Neural crest cell (in vitro differentiated cells): ENCODE data around the gene AP1M1. TPM values are rescaled to one million over a fixed set of nuclear protein-coding genes. Genes with fewer than 3 reads are reported as not detected.

Experiments
- DNase-seq: peaks from one replicate; pipeline ENCODE4 v3.0.0; 2021; ENCODE audit warnings: low read depth, mixed read lengths, low spot score
- H3K27ac Mint-ChIP-seq: one replicate; pipeline ENCODE4 v1.8.0; 2021; ENCODE audit warnings: mild to moderate bottlenecking, mixed read lengths; ENCODE audit not compliant: unreplicated experiment
- H3K27me3 Mint-ChIP-seq: 2 replicates; pipeline ENCODE4 v1.8.0; 2021; ENCODE audit warnings: low read depth, mild to moderate bottlenecking, mixed read lengths
- H3K36me3 Mint-ChIP-seq: 2 replicates; pipeline ENCODE4 v1.8.0; 2021; ENCODE audit warnings: low read depth, mild to moderate bottlenecking, mixed read lengths
- H3K4me1 Mint-ChIP-seq: 2 replicates; pipeline ENCODE4 v1.8.0; 2021; ENCODE audit warnings: mixed read lengths
- H3K4me3 Mint-ChIP-seq: one replicate; pipeline ENCODE4 v1.8.0; 2021; ENCODE audit warnings: mild to moderate bottlenecking, mixed read lengths
- H3K9me3 Mint-ChIP-seq: 2 replicates; pipeline ENCODE4 v1.8.0; 2021; ENCODE audit warnings: mixed read lengths
- CTCF ChIP-seq: fragments of 200-600 bp; sonication (generic); conservative IDR thresholded peaks from 2 replicates; pipeline ENCODE4 v1.5.0; 2021; ENCODE audit warnings: antibody characterized with exemption, mild to moderate bottlenecking
- total RNA-seq: library from RNA; stranded (reverse); gene quantifications from 2 replicates; pipeline ENCODE4 v1.2.1, GENCODE V29; 2021

AP1M1 gene
- total RNA-seq, 1 donor from 2014 or later: 97.6 TPM

- no peak for DNase-seq
- peak overlapping the region; percentile 69 for H3K27ac Mint-ChIP-seq
- H3K36me3 Mint-ChIP-seq: no peaks in the 10 kb centered on the region
- H3K4me1 Mint-ChIP-seq: peaks cover 20% of the 10 kb centered on the region
- no peaks in the 10 kb centered on the region for H3K27me3 Mint-ChIP-seq
- peak overlapping the region; percentile 79 for H3K4me3 Mint-ChIP-seq
- no peaks in the 10 kb centered on the region for H3K9me3 Mint-ChIP-seq
- TF ChIP-seq CTCF: no peak
These were observed 3.3 kb downstream of the AP1M1 start for GRCh38 chr19:16201011-16201391.

- no peak for TF ChIP-seq CTCF
- H3K36me3 Mint-ChIP-seq: no peaks in the 10 kb centered on the region
- peak overlapping the region; percentile 58 for H3K4me3 Mint-ChIP-seq
- no peaks in the 10 kb centered on the region for H3K27me3 Mint-ChIP-seq
- no peak overlapping the region for H3K27ac Mint-ChIP-seq
- no peak for DNase-seq
- peaks cover 11% of the 10 kb centered on the region for H3K4me1 Mint-ChIP-seq
- no peaks in the 10 kb centered on the region for H3K9me3 Mint-ChIP-seq
These were observed 4.9 kb downstream of the AP1M1 start for GRCh38 chr19:16202320-16203255.

DNA sequence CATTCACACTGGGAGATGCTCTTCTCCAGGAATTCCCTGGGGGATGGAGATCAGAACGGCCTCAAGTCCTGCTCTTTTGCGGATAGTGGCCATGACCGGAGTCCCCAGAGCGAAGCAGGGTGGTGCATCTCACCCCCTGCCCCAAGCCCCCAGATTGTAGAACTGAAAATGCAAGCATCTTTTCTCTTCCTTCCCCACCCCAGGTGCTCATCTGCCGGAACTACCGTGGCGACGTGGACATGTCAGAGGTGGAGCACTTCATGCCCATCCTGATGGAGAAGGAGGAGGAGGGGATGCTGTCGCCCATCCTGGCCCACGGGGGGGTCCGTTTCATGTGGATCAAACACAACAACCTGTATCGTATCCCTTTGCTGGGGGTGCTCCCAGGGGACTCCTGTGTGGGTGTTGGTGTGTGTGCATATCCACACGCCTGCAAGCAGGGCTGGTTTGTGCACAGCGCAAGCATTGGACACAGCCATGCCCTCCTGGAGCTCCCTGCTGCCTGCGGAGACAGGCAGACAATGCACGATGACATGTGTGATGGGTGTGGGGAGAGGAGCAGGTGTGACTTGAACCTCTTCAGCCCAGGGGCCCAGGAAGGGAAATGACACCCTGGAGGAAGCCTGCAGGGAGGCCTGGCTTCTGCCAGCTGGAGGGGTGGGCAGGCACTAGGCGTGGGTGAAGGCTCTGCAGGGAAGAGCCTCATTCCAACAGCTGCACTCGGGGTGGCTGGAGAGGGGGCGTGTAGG is 5.7 kb downstream of the AP1M1 start:
- Mint-ChIP-seq H3K27ac (no peak overlapping the region), H3K9me3 (no peaks in the 10 kb centered on the region), H3K4me1 (peaks cover 8% of the 10 kb centered on the region), H3K4me3 (peak overlapping the region; percentile 34), H3K36me3 (no peaks in the 10 kb centered on the region), H3K27me3 (no peaks in the 10 kb centered on the region)
- DNase-seq: no peak
- TF ChIP-seq CTCF: no peak

- no peaks in the 10 kb centered on the region for H3K27me3 Mint-ChIP-seq
- H3K4me3 Mint-ChIP-seq: no peak overlapping the region
- no peaks in the 10 kb centered on the region for H3K36me3 Mint-ChIP-seq
- H3K27ac Mint-ChIP-seq: no peak overlapping the region
- H3K4me1 Mint-ChIP-seq: peaks cover 3% of the 10 kb centered on the region
- no peak for TF ChIP-seq CTCF
- no peaks in the 10 kb centered on the region for H3K9me3 Mint-ChIP-seq
- DNase-seq: no peak
These were observed 6.2 kb downstream of the AP1M1 start for GRCh38 chr19:16204005-16204294.

DNA sequence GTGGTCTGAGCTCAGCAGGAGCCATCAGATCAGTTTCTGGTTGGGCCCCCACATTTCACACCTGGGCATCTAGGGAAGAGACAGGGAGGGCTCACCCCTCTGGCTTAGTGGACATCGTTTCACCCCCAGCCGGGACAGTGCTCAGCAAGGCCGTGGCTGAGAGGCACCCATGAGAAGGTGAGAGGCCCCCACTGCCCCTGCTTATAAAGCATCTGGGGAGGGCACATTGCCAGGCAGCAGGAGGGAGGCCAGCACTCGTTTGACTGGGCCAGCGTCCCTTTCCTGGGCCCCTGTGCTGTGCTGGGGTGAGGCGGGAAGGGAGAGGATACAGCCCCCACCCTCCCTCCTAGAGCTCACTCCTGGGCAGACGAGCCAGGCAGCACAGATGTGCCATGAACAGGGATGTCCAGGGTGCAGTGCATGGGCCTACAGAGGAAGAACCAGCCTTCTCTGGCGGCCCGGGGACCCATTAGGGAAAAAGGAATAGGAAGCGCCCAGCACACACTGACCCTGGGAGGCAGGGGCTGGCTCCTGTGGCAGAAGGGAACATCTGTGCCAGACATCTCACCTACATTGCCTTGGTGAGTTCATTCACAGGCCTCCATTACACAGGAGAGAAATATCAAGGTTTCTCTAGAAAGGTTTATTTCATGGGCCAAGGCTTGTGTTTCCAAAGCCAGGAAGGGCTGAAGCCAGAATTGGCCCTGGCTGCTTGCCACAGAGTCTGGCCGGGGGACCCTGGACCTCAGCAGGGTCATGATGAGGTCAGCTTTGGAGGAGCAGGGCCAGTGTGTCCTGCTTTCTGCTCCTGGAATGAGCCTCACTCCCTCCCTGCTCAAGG is 7.7 kb downstream of the AP1M1 start:
- peaks cover 3% of the 10 kb centered on the region for H3K36me3 Mint-ChIP-seq
- no peak for TF ChIP-seq CTCF
- H3K4me3 Mint-ChIP-seq: no peak overlapping the region
- no peaks in the 10 kb centered on the region for H3K4me1 Mint-ChIP-seq
- no peaks in the 10 kb centered on the region for H3K9me3 Mint-ChIP-seq
- H3K27ac Mint-ChIP-seq: no peak overlapping the region
- DNase-seq: no peak
- no peaks in the 10 kb centered on the region for H3K27me3 Mint-ChIP-seq
